ENCODE data around the gene RBPJ. TPM values are rescaled to one million over a fixed set of nuclear protein-coding genes. Genes with fewer than 3 reads are reported as not detected.
A peak's percentile ranks its signal among the peaks of the same experiment; 100 is the strongest.

The RBPJ gene
- polyA plus RNA-seq, 3 donors, result 75.3 to 177 (median 128) TPM

GRCh38 chr4:26433556-26433955, 112.7 kb downstream of the RBPJ start:
- no peak for TF ChIP-seq CTCF (IDR thresholded peaks at IDR 0.05)
- no peaks in the 10 kb centered on the region for H3K4me1 ChIP-seq (ENCODE audit: control insufficient read depth in 1 of 2, insufficient read depth in 2 of 2, low read length in 2 of 2)
- H3K36me3 ChIP-seq (replicated peaks in 1 of 2; ENCODE audit: control insufficient read depth in 1 of 2, insufficient read depth in 2 of 2, low read length in 2 of 2), result peaks cover 73 to 99% of the 10 kb centered on the region in 2 donors
- no peak overlapping the region for H2AFZ ChIP-seq (ENCODE audit: insufficient read depth, low read depth, low read length, poor library complexity, severe bottlenecking)
- peaks cover 1% of the 10 kb centered on the region for H3K4me1 Mint-ChIP-seq
- H3K4me2 ChIP-seq (replicated peaks; ENCODE audit: extremely low read depth, low read length, poor library complexity, severe bottlenecking), result no peak overlapping the region
- H3K9ac ChIP-seq (ENCODE audit: insufficient read depth, low read length, poor library complexity, severe bottlenecking), result no peak overlapping the region
- H3K27me3 ChIP-seq (ENCODE audit: control insufficient read depth in 2 of 2, insufficient read depth in 2 of 2, low read length in 2 of 2), result no peaks in the 10 kb centered on the region
- H3K4me3 ChIP-seq (replicated peaks in 1 of 3; ENCODE audit: low read depth in 2 of 3, low read length in 3 of 3), result no peak overlapping the region
- no peaks in the 10 kb centered on the region for H3K9me3 Mint-ChIP-seq
- H4K20me1 ChIP-seq (ENCODE audit: insufficient read depth, low read length), result peaks cover 4% of the 10 kb centered on the region
- no peak overlapping the region for H3K27ac Mint-ChIP-seq
- no peak overlapping the region for H3K4me3 Mint-ChIP-seq
- no CpG with 5 or more reads among the region's 1 CpG for WGBS (ENCODE audit: insufficient coverage)
- no peaks in the 10 kb centered on the region for H3K79me2 ChIP-seq (ENCODE audit: insufficient read depth, low read length)
- H3K36me3 Mint-ChIP-seq, result peaks cover 84 to 86% of the 10 kb centered on the region in 2 donors
- no peak overlapping the region for H3K27ac ChIP-seq (ENCODE audit: low read depth in 1 of 2, low read length in 2 of 2)
- intact Hi-C loops (cut with micrococcal nuclease), result no loop called here
- peaks cover 0 to 1% (median 0%) of the 10 kb centered on the region in 3 donors for H3K27me3 Mint-ChIP-seq (ENCODE audit: low read depth in 3 of 3)
- no peaks in the 10 kb centered on the region for H3K9me3 ChIP-seq (replicated peaks in 1 of 2; ENCODE audit: control insufficient read depth in 1 of 2, insufficient read depth in 1 of 2, low read length in 2 of 2)
- DNase-seq, result no peak

GRCh38 chr4:26434030-26434639, 113.3 kb downstream of the RBPJ start:
- Mint-ChIP-seq H3K36me3 (peaks cover 80 to 86% of the 10 kb centered on the region in 2 donors), H3K4me1 (peaks cover 1% of the 10 kb centered on the region), H3K27ac (peak overlapping the region in 1 of 7 donors; percentile 15), H3K27me3 (ENCODE audit: low read depth in 3 of 3) (peaks cover 0 to 1% (median 0%) of the 10 kb centered on the region in 3 donors), H3K4me3 (no peak overlapping the region), H3K9me3 (no peaks in the 10 kb centered on the region)
- Histone ChIP-seq H3K9ac (ENCODE audit: insufficient read depth, low read length, poor library complexity, severe bottlenecking) (no peak overlapping the region), H3K4me1 (ENCODE audit: control insufficient read depth in 1 of 2, insufficient read depth in 2 of 2, low read length in 2 of 2) (no peaks in the 10 kb centered on the region), H3K4me2 (replicated peaks; ENCODE audit: extremely low read depth, low read length, poor library complexity, severe bottlenecking) (no peak overlapping the region), H3K36me3 (replicated peaks in 1 of 2; ENCODE audit: control insufficient read depth in 1 of 2, insufficient read depth in 2 of 2, low read length in 2 of 2) (peaks cover 67 to 93% of the 10 kb centered on the region in 2 donors), H3K9me3 (replicated peaks in 1 of 2; ENCODE audit: control insufficient read depth in 1 of 2, insufficient read depth in 1 of 2, low read length in 2 of 2) (no peaks in the 10 kb centered on the region), H3K27me3 (ENCODE audit: control insufficient read depth in 2 of 2, insufficient read depth in 2 of 2, low read length in 2 of 2) (no peaks in the 10 kb centered on the region), H4K20me1 (ENCODE audit: insufficient read depth, low read length) (peaks cover 4% of the 10 kb centered on the region), H3K79me2 (ENCODE audit: insufficient read depth, low read length) (no peaks in the 10 kb centered on the region), H3K4me3 (replicated peaks in 1 of 3; ENCODE audit: low read depth in 2 of 3, low read length in 3 of 3) (no peak overlapping the region), H2AFZ (ENCODE audit: insufficient read depth, low read depth, low read length, poor library complexity, severe bottlenecking) (no peak overlapping the region), H3K27ac (ENCODE audit: low read depth in 1 of 2, low read length in 2 of 2) (no peak overlapping the region)
- TF ChIP-seq CTCF (IDR thresholded peaks at IDR 0.05), result no peak
- WGBS (ENCODE audit: insufficient coverage), result no CpG with 5 or more reads among the region's 2 CpGs
- DNase-seq, result no peak
- intact Hi-C loops (cut with micrococcal nuclease), result no loop called here
